Glutamatergic neuron (in vitro differentiated cells): ENCODE data around the gene CFAP119. TPM values are rescaled to one million over a fixed set of nuclear protein-coding genes. Genes with fewer than 3 reads are reported as not detected.
A peak's percentile ranks its signal among the peaks of the same experiment; 100 is the strongest.

Experiments
- DNase-seq: peaks from one replicate; pipeline ENCODE4 v3.0.0; 2022
- H3K27ac Mint-ChIP-seq: one replicate; pipeline ENCODE4 v1.8.0; 2020; ENCODE audit warnings: mild to moderate bottlenecking, mixed read lengths, inconsistent platforms; ENCODE audit not compliant: unreplicated experiment
- H3K27me3 Mint-ChIP-seq: one replicate; pipeline ENCODE4 v1.8.0; 2020; ENCODE audit warnings: mild to moderate bottlenecking, moderate library complexity, mixed read lengths, inconsistent platforms; ENCODE audit not compliant: unreplicated experiment
- H3K36me3 Mint-ChIP-seq: one replicate; pipeline ENCODE4 v1.8.0; 2020; ENCODE audit warnings: mild to moderate bottlenecking, mixed read lengths, inconsistent platforms; ENCODE audit not compliant: unreplicated experiment
- H3K4me1 Mint-ChIP-seq: one replicate; pipeline ENCODE4 v1.8.0; 2020; ENCODE audit warnings: mild to moderate bottlenecking, low read depth, mixed read lengths, inconsistent platforms; ENCODE audit not compliant: unreplicated experiment
- H3K4me3 Mint-ChIP-seq: one replicate; pipeline ENCODE4 v1.8.0; 2020; ENCODE audit warnings: mild to moderate bottlenecking, mixed read lengths, inconsistent platforms; ENCODE audit not compliant: unreplicated experiment
- H3K9me3 Mint-ChIP-seq: one replicate; pipeline ENCODE4 v1.8.0; 2020; ENCODE audit warnings: mild to moderate bottlenecking, moderate library complexity, mixed read lengths, inconsistent platforms; ENCODE audit not compliant: unreplicated experiment
- CTCF ChIP-seq: fragments of 200-600 bp; sonication (generic); IDR thresholded peaks from one replicate; pipeline ENCODE4 v1.5.0; 2021; ENCODE audit not compliant: partially characterized antibody, unreplicated experiment
- total RNA-seq: library from RNA; stranded (reverse); fragmentation: NEBNext Ultra II Directional; extraction: Animal tissue kit (Norgen Biotek cat#: 25700); gene quantifications from one replicate; pipeline ENCODE4 v1.2.1, GENCODE V29; 2021; ENCODE audit not compliant: unreplicated experiment

The CFAP119 gene
- total RNA-seq, 1 donor from 2014 or later = 10.9 TPM

GRCh38 chr16:30805056-30805369 is 43.2 kb upstream of the CFAP119 start:
- Mint-ChIP-seq H3K4me3 (peak overlapping the region; percentile 87), H3K27me3 (peaks cover 6% of the 10 kb centered on the region), H3K27ac (peak overlapping the region; percentile 92), H3K36me3 (no peaks in the 10 kb centered on the region), H3K4me1 (peaks cover 7% of the 10 kb centered on the region), H3K9me3 (peaks cover 10% of the 10 kb centered on the region)
- no peak for TF ChIP-seq CTCF
- DNase-seq = peak; percentile 49

GRCh38 chr16:30802936-30803335 is 41.1 kb upstream of the CFAP119 start:
- no peak overlapping the region for H3K4me3 Mint-ChIP-seq
- peaks cover 3% of the 10 kb centered on the region for H3K27me3 Mint-ChIP-seq

GRCh38 chr16:30797670-30798309 is 35.9 kb upstream of the CFAP119 start:
- Mint-ChIP-seq H3K27me3 (peaks cover 6% of the 10 kb centered on the region), H3K4me1 (no peaks in the 10 kb centered on the region), H3K9me3 (peaks cover 2% of the 10 kb centered on the region), H3K4me3 (no peak overlapping the region), H3K36me3 (no peaks in the 10 kb centered on the region), H3K27ac (no peak overlapping the region)
- no peak for DNase-seq
- TF ChIP-seq CTCF = no peak

More at GRCh38 chr16:30802936-30803335, 41.1 kb upstream of the CFAP119 start:
- no peak overlapping the region for H3K27ac Mint-ChIP-seq
- H3K9me3 Mint-ChIP-seq = peaks cover 10% of the 10 kb centered on the region
- no peaks in the 10 kb centered on the region for H3K36me3 Mint-ChIP-seq
- H3K4me1 Mint-ChIP-seq = peaks cover 7% of the 10 kb centered on the region
- no peak for DNase-seq
- no peak for TF ChIP-seq CTCF

GRCh38 chr16:30794634-30795033 is 32.8 kb upstream of the CFAP119 start:
- Mint-ChIP-seq H3K27me3 (peaks cover 6% of the 10 kb centered on the region), H3K4me1 (no peaks in the 10 kb centered on the region), H3K27ac (no peak overlapping the region), H3K36me3 (no peaks in the 10 kb centered on the region), H3K9me3 (peaks cover 2% of the 10 kb centered on the region), H3K4me3 (no peak overlapping the region)
- DNase-seq = no peak
- TF ChIP-seq CTCF = no peak

- no peaks in the 10 kb centered on the region for H3K36me3 Mint-ChIP-seq
- H3K9me3 Mint-ChIP-seq = peaks cover 2% of the 10 kb centered on the region
- no peak overlapping the region for H3K4me3 Mint-ChIP-seq
- no peaks in the 10 kb centered on the region for H3K4me1 Mint-ChIP-seq
- peaks cover 6% of the 10 kb centered on the region for H3K27me3 Mint-ChIP-seq
- H3K27ac Mint-ChIP-seq = no peak overlapping the region
- no peak for TF ChIP-seq CTCF
- DNase-seq = no peak
Observed at GRCh38 chr16:30793508-30794069, 31.7 kb upstream of the CFAP119 start.
